Measurements from ENCODE around the gene CALR. TPM values are rescaled to one million over a fixed set of nuclear protein-coding genes. Genes with fewer than 3 reads are reported as not detected.
A peak's percentile ranks its signal among the peaks of the same experiment; 100 is the strongest.

Gene CALR
- total and polyA plus RNA-seq, 9 of the 15 experiments (the other 6 are each of a cell fraction or from before 2014, with no cell fraction given), result 126 to 811 (median 642) TPM

GRCh38 chr19:12933287-12934072 lies 4.9 kb upstream of the CALR start, which contains the start of gene FARSA (continued):
- TF ChIP-seq CREB3L1 (IDR thresholded peaks at IDR 0.05; ENCODE audit: borderline replicate concordance, low read depth) (no peak; the same call in 1 of the 2 replicates), E2F5 (CRISPR knock-in tag; IDR thresholded peaks at IDR 0.05) (peak; percentile 57; the same call in 1 of the 2 replicates), ADNP (tag; IDR thresholded peaks at IDR 0.05) (no peak), JUND (IDR thresholded peaks at IDR 0.05; ENCODE audit: borderline replicate concordance, low read depth, low read length) (peak; percentile 58; the same call in 1 of the 2 replicates), JUND (tag; IDR thresholded peaks at IDR 0.05; ENCODE audit: borderline replicate concordance, low read depth, low read length) (no peak; the same call in 2 of the 3 replicates), HNRNPLL (IDR thresholded peaks at IDR 0.05; ENCODE audit: low read depth, low read length, poor library complexity, severe bottlenecking) (no peak), NFATC3 (IDR thresholded peaks at IDR 0.05) (no peak), ATF7 (IDR thresholded peaks at IDR 0.05) (no peak; the same call in 1 of the 2 replicates), ZNF224 (CRISPR knock-in tag; IDR thresholded peaks at IDR 0.05) (no peak), ZNF561 (CRISPR knock-in tag; conservative IDR thresholded peaks at IDR 0.05) (no peak), MGA (IDR thresholded peaks at IDR 0.05) (no peak), EHMT2 (IDR thresholded peaks at IDR 0.05) (no peak), KAT7 (CRISPR knock-in tag; IDR thresholded peaks at IDR 0.05; ENCODE audit: borderline replicate concordance) (peak; percentile 99), CHD2 (IDR thresholded peaks at IDR 0.05; ENCODE audit: low read depth, low read length) (no peak)
